HG03103 (cell line): ENCODE data around the gene TLX2.

Experiments used
- ATAC-seq: cut with Tn5 transposase; IDR thresholded peaks from one replicate; pipeline ENCODE4 v1.9.1; 2021; ENCODE audit warnings: low read depth; ENCODE audit not compliant: unreplicated experiment

TLX2 gene

DNA sequence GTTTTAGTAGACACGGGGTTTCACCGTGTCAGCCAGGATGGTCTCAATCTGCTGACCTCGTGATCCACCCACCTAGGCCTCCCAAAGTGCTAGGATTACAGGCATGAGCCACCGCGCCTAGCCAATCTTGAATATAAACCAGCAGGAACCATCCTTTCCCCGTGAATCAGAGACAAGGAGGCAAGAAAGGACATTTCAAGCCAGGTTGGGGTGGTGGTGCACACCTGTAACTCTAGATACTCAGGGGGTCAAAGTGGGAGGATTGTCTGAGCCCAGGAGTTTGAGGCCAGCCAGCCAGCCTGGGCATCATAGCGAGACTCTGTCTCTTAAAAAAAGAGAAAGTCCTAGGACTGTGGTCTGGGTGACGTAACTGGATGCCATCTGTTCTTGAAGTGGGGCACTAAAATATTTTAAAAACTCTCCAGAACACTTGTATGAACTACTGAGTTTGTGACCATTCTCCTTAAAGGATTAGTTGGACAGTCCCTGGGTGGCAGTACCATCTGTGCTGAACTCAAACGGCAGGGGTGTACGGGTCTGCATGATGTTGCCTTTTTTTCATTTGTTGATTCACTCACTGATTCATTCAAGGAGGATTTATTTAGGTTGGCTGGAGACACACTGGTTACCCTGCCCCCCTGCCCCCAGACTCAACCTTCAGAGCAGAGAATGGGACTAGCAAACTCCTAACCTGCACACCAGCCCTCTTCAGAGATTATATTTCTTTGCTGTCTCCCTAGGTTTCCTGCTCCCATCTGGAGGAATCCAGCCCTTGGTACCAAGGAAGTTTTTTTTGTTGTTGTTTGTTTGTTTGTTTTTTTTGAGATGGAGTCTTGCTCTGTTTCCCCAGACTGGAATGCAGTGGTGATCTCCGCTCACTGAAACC is 2.9 kb upstream of the TLX2 start:
- no peak for ATAC-seq

DNA sequence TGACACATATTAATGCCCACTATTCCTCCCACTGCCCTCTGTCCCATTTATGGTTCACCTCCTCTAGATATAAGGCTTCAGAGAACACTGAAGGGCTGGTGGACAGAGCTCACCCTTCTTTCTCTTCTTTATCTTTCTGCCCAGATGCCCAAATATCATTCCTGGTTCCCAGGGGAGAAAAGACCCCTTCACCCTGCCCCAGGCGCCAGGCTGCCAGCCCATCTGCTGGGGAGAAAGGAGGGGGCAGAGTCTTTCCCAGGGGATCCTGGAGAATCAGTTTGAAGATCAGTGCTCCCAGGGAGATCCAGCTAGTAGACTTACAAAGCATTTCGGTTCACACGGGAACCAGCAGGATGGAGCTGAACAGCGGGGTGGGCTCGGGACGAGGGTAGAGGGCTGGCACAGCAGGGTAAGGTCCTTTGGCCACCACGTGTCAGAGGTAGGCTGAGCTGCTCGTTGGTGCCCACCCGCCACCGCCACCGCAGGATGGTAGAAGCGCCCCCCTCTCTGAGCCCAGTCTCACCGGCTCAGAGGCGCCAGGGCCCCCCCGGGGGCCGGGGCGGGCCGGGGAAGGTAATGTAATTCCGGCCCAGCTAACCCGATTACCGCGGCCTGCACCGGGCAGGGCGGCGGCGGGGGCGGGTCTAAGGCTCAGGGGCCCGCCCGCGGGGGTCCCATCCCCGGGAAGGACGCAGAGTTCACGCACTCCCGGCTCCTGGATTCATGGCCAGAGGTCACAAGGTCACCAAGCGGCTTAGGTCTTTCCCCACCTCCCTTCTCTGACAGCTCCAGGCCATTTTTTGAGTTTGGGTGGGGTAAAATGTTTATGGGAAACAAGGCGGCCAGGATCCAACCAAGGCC is 1.3 kb upstream of the TLX2 start:
- ATAC-seq, result no peak

DNA sequence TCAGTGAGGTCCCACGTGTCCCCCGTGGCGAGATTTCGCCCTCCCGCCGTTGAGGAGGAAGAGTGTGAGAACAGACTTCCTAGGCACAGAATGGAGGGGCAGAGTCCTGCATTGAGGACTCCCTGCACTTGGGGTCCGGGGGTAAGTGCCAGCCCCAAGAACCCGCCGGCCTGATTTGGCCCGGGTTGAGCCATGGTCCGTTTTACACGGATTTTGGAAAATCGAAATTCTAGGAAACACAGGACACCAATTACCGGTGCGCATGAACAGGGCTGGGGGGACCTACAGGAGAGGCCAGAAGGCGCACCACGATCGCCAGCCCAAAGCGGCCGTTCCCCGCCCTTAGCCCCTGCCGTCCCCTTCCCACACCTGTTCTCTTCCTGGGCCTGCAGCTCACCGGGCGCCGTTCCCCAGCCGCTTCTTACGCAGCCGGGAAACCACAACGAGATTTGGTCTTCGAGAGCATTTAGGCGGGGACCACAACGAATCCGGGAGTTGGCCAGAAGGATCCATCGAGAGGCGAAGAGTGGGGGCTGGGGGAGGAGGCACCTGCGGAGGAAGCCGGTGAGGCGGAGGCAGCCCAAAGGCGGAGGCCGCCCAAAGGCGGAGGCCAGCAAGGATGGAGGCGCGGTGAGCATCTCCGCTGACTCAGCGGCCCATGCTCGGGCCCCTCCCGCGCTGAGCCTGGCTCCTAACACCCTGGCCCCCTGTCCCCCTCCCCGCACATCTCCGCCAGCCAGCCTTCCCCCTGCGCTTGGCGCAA is 464 bp upstream of the TLX2 start:
- no peak for ATAC-seq

DNA sequence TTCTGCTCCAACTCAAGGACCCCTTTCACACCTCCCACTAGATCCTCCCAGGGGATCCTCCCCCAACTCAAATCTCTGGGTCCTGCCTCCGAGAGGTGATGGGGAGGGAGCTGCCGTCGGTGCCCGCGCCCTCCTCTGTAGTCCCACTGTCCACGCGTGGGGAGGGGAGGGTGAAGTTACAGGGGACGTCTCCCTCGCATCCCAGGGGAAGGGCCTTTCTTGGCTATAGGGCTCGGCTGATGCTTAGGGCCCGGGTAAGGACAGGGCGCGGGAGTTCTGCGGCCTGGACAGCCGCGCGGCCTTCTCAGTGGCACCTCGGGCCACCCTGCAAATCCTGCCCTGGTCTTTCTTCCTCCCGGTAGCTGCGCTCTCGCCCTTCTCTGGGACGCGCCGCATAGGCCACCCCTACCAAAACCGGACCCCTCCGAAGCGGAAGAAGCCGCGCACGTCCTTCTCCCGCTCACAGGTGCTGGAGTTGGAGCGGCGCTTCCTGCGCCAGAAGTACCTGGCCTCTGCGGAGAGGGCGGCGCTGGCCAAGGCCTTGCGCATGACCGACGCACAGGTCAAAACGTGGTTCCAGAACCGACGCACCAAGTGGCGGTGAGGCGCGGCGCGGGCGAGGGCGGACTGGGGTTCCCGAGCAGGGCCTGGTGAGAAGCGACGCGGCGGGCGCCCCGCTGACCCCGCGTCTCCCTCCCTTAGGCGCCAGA is 1.2 kb downstream of the TLX2 start:
- ATAC-seq, result no peak

DNA sequence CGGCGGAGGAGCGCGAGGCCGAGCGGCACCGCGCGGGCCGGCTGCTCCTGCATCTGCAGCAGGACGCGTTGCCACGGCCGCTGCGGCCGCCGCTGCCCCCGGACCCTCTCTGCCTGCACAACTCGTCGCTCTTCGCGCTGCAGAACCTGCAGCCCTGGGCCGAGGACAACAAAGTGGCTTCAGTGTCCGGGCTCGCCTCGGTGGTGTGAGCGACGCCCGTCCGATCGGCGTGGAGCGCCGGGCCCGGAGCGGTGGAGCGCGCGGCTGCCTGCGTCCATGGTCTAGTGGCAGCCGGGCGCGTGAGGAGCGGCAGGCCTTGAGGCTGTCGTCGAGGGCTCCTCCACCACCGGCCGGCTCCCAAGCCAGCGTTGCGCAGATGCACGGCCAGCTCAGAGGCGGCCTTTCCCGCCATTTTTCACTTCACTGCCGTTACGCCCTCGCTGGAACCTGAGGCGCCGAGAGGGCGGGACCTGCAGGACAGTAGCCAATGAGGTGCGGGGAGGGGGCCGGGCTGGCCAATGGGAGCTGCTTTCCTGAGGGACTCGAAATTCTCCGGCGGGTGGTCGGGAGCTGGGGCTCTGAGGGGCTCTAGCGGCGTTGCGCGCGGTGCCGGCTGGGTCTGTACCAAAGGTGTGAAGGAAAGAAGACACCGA is 1.9 kb downstream of the TLX2 start:
- no peak for ATAC-seq

DNA sequence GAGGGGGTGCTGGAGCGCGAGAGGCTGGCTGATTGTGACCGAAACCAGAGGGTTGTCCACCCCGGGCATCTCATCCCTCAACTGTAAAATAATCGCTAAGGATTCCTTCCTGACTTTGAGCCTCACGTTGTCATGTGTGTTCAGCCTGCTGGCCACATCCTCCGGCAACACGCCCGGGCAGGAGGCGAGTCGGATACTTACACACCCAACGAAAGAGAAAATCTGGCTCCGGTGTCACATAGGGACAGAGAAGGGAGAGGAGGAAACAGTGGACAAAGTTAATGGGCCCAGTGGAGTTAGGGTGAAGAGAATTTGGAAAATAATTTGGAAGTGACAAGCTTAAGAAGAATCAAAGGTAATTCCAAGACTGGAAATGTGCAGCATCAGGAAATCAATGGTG is 2.4 kb downstream of the TLX2 start:
- ATAC-seq, result no peak

DNA sequence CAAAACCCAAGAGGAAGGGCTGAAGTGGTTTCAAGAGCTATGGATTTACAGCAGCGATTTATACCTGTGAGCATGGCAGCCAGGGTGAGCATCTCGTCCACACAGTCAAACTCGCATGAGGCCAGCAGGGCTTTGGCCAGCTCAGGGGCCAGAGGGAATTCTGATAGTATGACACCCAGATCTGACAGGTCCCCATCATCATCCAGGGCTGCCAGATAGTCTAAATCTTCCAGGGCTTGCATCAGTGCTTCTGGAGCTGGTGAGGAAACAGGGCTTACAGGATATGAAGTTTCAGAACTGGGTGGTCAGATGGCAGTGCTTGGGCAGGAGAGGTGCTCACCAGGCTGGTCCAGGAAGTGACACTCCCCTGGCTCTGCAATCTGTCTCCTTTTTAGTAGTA is 8.3 kb downstream of the TLX2 start:
- ATAC-seq, result no peak

DNA sequence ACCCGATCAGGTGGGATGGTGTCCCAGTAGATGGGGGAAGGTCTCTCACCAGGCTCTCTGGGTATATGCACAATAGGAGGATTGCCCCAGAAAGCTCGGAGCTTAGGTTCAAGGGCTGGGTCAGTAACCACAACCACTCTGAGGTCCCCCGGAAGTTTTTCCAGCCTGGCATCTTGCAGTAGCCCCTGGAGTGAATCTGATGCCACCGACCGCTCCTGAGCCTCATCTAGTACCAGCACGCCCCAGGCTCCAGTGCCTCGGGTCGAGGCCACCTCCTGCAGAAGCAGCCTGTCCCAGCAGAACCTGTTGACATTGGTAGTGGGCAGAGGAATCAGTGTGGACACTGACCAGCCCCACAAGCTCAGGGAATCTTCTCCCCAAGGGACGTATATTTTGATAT is 9.8 kb downstream of the TLX2 start:
- no peak for ATAC-seq

DNA sequence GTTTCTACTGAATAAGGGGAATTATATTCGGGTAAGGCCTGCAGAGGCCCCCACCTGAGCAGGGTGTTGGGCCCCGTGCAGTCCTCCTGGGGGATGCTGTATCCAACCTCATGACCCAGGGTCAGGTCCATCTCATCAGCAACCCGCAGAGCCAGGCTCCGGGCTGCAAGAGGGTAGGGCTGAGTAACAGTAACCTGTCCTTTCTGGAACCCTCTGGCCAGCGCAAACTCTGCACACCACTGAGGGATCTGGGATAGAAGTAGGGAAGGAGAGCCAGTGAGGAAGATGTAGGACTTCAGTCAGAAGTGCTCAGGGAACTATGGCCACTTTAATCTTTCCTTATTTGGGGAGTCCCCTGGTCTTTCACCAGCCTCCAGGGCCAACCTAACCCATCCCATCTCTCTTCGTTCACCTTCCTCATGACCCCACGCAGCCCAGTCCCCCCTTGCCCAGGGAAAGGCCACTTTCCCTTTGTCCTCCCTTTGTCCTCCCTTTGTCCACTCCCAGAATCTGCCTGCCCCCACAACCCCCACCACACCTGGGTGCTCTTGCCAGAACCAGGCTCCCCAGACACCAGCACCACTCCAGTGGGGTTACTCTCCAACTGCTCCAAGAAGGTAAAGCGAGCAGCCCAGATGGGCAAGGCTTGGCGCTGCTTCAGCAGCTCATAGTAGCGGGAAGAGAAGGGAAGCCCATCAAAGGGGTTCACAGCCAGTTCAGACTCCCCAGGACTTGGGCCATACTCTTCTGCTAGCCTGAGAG is 10.9 kb downstream of the TLX2 start:
- no peak for ATAC-seq

DNA sequence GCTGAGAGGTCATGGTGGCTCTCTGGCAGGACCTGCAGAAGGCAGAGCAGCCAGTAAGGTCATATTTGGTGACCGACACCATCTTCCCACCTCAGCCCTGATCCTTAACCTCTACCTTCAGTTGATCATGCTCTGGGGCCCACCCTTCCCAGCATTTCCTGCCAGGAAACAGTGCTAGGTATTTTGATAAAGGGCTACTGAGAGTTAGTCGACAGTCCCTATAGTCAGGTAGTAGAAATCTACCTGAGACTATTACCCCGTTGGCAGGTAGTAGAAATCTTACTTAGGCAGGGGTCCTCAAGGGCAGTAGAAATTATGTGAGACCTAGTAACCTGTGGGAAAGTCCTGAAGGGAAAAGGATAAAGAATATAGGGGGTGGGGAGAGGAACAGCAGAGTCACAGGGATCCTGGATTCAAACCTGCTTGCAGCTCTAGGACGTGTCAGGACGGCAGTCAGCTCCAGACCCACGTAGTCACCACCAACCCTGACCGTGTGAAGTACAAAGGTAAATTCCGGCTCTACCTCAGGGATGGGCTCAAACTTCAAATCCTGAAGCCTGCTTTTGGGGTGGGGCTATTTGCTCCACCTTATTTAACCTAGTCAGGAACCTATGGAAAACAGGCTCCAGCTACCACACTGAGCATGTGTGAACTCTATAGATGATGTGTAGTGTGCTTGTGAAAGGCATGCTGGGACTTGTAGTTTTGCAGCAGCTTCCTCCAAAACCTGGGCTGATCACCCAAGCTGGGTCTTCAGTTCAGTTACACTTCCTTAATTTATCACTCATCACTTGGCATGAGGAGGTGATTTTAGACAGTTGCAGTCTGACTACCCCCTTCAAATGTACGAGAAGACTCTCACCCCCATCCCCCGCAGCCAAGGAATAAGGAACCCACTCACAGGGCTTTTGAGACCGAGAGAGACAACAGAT is 11.7 kb downstream of the TLX2 start, which contains the start of gene DQX1:
Gene DQX1, minus strand, starts transcription at position 515 of the 932 bp plus-strand sequence. Its CDS starts 502 bp downstream, at position 13.
- peak; percentile 36 for ATAC-seq

DNA sequence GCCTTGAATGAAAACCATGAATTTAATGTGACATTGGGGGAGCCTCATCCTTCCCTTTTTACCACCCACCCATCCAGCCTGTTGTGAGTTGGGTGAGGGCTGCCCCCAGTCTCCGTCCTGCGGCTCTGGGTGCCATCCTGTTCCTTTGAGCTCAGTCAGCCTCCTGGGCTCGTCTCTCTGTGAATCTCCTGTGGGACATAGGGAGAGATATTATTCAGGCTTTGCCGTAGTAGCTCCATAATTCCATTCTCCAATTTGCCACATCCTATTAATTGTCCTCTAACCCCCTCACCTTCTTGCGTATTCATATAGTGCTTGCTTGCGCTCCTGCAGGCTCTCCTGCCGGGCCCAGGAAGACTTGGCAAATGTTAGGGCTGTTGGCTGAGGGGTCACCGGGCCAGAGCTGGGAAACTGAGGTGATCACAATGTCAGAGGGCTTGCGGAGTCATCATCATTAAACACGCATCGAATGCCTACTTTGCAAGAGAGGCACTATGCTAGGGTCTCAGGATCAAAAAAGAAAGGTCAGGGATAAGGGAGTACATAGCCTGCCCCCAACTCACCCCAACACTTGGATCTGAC is 12.5 kb downstream of the TLX2 start:
- ATAC-seq, result no peak

DNA sequence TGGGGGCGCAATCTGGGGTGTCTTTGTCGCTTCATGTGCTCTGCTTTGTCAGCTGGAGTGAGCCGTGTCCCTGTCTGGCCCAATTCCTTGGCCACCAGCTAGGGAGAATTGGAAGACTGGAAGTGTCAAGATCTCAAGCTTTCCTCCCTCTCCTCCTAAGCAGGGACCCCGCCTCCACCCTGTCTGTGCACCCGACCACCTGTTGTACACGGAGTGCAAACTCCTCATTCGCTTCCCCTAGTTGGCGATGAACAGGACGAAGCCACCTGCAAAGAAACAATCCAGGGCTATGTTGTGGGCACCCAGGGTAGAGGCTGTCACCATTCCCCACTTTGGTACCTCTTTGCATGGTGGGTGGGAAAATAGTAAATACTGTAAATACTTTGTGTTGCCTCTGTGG is 13.5 kb downstream of the TLX2 start:
- ATAC-seq, result no peak

DNA sequence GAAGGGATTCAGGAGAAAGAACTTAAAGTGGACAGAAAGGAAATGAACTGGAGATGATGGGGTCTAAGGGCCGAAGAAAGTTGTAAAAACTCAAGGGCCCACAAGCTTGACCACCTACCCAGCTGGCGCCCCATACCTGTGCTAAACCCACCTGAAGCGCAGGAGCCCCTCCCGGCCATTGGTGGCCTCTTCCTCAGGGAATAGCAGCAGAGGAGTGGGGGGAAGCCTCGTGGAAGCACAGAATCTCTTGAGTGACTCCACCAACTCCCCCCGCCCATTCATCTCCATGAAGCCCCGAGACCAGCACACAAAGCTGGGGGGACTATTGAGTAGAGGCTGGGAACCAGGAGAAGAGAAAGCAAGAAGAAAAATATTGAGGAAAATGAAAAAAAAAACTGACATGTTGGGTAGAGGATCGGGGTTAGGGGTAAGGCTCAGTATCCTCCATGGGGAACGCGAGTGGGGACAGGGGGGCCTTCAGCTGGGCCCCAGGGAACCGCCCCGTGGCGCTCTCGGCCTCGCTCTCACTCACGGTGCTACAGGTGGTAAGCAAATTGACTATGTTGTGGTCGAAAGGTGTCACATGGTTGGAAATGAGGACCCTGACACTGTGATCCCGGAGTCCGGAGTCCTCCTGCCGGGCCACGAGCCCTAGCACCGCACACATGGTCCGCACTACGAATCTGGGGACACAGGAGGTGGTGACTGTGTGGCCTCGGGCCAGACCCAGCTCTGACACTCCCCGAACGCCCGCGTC is 14.5 kb downstream of the TLX2 start:
- no peak for ATAC-seq

DNA sequence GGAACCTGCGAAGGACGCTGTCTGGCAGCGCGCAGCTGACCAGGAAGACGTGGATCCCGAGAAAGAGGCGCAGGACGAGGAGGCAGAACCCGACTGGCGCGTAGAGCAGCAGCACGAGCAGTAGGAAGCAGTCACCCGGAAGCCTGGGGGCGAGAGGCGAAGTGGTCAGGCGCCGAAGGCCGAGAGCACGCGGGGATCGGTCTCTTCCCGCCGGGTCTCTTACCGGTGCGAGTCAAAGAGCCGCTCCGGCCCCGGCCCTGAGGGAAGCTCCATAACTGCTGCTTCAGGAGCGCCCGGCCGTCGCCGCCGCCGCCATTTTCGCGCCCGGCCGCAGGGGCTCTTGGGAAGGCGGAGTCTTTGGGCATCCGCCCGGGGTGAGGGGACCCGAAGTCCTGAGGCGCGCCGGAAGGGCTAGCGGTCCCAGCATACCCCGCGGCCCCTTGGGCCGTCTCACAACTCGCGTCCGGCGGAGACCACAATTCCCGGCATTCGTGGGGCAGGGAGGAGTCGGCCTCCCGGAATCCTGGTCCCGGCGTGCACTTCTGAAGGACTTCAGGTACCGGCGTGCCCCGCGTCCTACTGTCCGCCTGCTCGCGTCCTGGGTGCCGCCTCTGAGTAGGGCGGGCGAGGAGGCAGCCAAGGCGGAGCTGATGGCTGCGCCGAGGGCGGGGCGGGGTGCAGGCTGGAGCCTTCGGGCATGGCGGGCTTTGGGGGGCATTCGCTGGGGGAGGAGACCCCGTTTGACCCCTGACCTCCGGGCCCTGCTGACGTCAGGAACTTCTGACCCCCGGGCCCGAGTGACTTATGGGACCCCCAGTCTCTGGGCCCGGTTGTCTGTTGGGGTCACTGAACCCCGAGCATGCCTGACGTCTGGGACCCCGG is 15.3 kb downstream of the TLX2 start, which contains the start of the genes AUP1 and HTRA2:
Gene AUP1, minus strand, starts transcription at position 350 of the 882 bp plus-strand sequence. Its CDS starts 77 bp downstream, at position 273.
Gene HTRA2, plus strand, starts transcription at position 577 of the 882 bp plus-strand sequence. Its CDS starts 74 bp downstream, at position 651.
- ATAC-seq, result peak; percentile 70
